AG20443 (cell line): ENCODE measurements around the gene USF2.

Experiments
- DNase-seq: peaks from one replicate; pipeline ENCODE4 v3.0.0; 2012; ENCODE audit warnings: low spot score, mixed read lengths

Gene USF2

DNA sequence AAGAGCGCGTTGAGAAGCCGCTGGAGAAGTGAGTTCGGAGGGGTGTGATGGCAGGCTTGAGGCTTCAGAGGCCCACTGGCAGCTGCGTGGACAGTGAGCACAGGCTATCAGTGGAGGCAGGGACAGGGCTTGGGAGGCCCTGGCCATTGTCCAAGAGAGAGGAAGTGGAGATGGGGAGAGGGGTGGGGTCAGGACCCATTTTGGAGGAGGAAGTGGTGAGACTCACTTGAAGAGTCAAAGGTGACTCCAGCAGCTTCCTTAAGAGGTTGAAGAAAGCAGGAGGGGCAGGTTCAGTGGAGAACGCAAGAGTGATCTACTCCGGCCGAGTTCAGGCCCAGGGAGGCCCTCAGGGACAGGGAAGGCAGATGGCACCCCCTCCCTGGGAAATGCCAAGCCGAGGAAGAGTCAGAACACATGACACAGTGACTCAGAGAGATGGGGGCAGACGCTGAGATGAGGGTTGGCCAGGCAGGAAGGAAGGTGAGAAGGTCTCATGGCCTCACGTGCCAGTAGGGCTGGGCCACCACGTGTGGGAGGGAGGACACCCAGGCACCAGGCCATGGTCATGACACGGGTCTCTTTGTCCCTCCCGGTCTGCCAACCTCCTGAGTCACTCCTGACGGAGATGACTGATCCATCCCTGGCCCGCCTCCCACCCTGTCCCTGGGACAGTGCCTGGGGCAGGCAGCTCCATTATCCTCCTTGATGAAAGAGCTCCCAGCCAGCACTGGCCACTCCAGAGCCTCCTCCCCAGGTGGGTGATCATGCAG lies 50.1 kb downstream of the USF2 start:
- DNase-seq: peak; percentile 91

DNA sequence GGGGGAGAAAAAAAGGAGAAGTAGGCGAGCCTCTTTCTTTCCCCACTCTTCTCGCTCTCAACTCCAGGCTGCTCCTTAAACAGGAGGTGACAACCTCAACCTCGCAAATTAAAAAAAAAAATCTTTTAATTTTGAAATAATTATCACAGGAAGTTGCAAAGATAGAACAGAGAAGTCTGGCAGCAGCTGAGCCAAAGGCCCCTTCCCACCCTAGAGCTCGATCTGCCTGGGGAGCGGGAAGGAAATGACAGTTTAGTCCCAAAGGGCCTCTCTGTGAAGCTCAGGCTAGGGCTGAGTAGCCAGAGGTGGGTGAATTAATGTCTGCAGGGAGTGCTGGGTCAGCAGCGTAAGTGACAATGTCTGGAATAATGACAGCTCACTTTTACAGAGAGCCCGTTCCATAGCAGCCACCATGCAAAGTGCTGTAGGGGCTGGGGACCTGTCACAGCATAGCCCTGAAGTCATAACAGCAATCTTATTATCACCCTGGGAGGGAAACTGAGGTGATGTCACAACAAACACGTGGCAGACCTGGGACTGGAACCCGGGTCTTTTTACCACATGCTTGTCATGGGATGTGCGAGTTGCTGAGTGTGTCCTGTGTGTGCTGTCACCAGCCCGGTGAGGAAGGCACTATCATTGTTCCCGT lies 51.4 kb downstream of the USF2 start:
- DNase-seq: no peak

DNA sequence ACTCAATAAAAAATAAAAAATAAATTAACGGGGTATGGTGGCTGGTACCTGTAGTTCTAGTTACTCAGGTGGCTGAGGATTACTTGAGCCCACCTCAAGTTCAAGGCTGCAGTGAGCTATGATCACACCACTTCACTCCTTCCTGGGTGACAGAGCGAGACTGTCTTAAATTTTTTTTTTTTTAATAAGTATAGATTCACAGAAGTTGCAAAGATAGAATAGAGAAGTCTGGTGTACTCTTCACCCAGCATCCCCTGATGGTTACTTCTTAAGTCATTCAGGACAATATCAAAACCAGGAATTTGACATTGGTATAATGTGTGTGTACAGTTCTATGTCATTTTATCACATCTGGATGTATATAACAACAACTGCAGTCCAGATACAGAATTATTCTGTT lies 52.5 kb downstream of the USF2 start:
- DNase-seq: no peak

DNA sequence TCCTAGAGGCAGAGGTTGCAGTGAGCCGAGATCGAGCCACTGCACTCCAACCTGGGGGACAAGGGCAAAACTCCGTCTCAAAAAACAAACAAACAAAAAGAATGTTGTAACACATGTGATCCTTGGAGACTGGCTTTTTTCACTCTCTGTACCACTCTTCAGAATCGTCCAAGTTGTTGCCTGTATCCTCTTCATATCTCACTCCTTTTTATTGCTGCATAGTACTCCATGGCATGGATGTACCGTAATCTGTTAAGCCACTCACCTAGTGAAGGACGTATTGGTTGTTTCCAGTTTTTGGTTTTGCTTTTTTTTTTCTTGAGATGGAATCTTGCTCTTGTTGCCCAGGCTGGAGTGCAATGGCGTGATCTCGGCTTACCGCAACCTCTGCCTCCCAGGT lies 53.3 kb downstream of the USF2 start:
- DNase-seq: no peak

DNA sequence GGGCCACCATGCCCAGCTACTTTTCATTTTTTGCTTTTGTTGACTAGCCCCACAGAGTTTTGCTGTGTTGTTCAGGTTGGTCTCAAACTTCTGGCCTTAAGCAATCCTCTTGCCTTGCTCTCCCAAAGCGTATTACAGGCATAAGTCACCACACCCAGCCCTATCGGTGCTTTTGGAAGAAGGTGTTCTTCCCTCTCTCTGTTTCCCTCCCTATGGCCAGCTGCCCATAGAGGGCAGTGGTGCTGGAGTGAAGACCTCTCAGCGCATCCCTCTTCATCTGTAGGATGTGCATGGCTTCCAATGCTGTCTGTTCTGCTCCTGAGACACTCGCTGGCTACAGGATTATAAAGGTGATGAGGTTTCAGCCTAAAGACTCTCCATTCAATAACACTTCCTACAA lies 58.9 kb downstream of the USF2 start:
- no peak for DNase-seq

DNA sequence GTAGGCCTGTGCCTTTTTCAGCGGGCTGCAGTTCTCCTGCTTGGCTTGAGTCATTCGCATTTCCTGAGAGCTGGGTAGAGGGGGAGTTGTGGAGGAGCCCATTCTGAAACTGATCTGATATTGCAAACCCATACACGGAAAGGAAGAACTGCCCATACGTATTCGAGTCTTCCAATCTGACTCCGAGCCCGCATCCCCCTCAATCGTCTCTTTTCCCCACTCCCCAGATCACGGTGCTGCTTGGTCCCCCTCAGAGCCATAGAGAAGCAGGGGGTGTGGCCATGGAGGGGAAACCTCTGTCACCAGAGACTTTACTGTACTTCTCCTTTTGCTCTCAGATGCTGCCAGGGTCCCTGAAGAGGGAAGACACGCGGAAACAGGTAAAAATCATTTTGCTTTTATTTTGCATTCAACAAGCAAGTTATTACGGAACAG lies 60.1 kb downstream of the USF2 start, which contains the start of gene CD22:
CD22 (plus strand) TSS at position 337 of the 435 bp plus-strand sequence. CDS start 2,854 bp downstream, outside the sequence.
- DNase-seq: no peak

DNA sequence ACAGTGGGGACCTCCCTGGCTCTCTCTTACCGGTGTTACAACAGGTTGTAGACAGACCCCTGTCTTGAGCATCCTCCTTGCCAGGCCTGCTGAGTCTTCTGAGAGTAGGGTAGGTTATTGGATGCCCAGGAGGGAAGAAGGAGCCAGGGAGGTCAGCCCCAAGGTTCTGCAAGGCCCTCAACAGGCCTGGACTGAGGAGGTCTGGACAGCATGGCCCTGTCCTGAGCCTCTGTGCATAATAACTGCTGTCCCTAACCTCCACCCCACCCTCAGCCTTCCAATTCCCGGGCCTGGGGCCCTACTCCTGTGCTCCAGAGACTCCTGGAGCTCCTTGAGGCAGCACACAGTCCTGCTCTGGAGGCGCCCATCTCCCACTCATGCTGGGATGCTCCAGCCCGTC lies 60.6 kb downstream of the USF2 start:
- DNase-seq: no peak
